T follicular helper cell (primary cell): ENCODE data around the gene RET.
A peak's percentile ranks its signal among the peaks of the same experiment; 100 is the strongest.
"Not testable (repeated sequence)": the region's sequence is repeated elsewhere in the genome, so short reads cannot be mapped to it uniquely, and the experiment has no call there.

Experiments used
- DNase-seq: peaks from one replicate; pipeline ENCODE4 v3.0.0-alpha.2; 2020; ENCODE audit warnings: low read depth

Gene RET

DNA sequence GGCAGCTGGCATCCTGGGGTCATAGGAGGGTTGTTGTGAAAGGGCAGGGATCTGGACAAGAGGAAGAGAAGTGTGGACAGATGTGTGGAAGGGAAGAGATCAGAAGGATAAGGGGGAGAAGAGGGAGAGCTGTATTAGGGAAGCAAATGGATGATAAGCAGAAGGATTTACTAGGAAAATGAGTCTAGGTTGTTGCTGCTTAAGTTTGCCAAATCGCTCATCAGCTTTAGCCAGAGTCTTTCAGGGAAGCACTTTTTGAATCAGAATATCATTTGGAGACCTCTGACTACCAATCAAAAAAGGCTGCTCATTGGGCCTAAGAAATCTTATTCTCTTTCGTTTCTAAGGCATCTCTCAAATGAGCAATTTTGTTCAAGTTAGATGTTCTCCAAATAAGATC is 58.8 kb downstream of the RET start:
- no peak for DNase-seq

DNA sequence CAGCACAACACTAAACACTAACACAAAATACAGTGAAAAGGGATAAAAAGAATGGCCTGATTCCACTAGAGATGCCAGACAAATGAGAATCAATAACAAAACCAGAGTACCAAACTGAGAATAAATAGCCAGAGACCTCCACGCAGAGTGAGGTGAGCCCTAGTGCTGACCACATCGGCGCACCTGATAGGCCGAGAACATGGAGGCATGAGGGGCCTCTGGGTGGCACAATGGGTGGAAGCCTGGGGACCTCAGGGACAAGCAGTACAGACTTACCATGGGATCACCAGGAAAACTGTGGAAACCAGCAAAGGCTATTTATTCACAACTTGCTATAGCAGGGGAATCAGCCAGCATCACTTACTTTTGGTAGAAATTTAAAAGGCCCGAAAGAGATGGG is 59.6 kb downstream of the RET start:
- DNase-seq = no peak

GRCh38 chr10:43136995-43137716 is 60.3 kb downstream of the RET start:
- DNase-seq = no peak

DNA sequence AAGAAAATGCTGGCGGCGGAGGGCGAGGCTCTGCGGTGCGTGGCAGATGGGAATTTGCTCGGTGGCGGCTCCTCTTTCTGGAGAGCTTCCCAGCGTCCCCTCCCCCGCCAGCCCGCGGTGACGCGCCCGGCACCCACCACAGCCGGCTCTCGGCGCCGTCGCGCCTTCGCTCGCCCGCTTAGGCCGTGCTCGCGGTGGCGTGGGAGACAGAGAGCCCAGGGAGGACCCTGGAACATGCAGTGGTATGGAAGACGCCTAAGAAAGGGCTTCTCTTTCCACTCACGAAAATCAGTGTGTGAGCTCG is 60.8 kb downstream of the RET start:
- no peak for DNase-seq

GRCh38 chr10:43138021-43138756 is 61.3 kb downstream of the RET start, which contains the start of gene CSGALNACT2:
Gene CSGALNACT2 (plus strand): TSS chr10:43138445. CDS start chr10:43155150, 16,705 bp downstream.
- peak; percentile 78 for DNase-seq

- DNase-seq = peak; percentile 54
These were observed 61.9 kb downstream of the RET start for GRCh38 chr10:43138757-43139241.

GRCh38 chr10:43141421-43141820 is 64.6 kb downstream of the RET start:
- no peak for DNase-seq

DNA sequence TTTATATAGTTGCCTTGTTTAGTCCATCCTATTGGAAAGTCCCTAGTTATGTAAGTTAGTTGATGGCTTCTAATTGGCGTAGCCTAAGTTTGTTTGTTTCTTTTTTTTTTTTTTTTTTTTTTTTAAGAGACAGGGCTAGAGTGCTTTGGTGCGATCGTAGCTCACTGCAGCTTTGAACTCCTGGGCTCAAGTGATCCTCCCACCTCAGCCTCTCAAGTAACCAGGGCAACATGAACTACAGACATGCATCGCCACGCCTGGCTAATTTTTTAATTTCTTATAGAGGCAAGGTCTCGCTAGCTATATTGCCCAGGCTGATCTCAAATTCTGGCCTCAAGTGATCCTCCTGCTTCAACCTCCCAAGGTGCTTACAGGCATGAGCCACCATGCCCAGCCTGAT is 68.4 kb downstream of the RET start:
- DNase-seq = no peak

- DNase-seq = not testable (repeated sequence)
These were observed 69.1 kb downstream of the RET start for GRCh38 chr10:43145936-43146335.

GRCh38 chr10:43151371-43151770 is 74.5 kb downstream of the RET start:
- no peak for DNase-seq

GRCh38 chr10:43153901-43154300 is 77.0 kb downstream of the RET start:
- DNase-seq = no peak

- DNase-seq = no peak
These were observed 78.4 kb downstream of the RET start for GRCh38 chr10:43155221-43155620.

DNA sequence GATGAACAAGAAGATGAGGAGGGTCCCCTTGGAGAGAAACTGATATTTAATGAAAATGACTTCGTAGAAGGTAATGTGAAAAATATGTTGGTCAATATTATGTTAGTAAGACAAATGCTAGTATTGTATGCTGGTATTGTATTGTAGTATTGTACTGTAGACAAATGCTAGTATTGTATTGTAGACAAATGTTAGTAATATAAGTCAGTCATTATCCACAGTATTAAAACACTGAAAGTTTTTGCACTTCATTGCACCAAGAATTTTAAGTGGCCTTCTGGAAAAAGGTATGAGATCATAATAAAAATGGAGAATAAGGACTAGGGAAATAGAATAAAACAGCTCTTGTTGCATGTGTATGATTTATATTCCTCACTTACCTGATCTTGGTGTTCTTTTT is 78.9 kb downstream of the RET start:
- no peak for DNase-seq

GRCh38 chr10:43156590-43157341 is 79.9 kb downstream of the RET start:
- DNase-seq = no peak

GRCh38 chr10:43158636-43159035 is 81.8 kb downstream of the RET start:
- no peak for DNase-seq

- no peak for DNase-seq
These were observed 83.4 kb downstream of the RET start for GRCh38 chr10:43160046-43160920.

DNA sequence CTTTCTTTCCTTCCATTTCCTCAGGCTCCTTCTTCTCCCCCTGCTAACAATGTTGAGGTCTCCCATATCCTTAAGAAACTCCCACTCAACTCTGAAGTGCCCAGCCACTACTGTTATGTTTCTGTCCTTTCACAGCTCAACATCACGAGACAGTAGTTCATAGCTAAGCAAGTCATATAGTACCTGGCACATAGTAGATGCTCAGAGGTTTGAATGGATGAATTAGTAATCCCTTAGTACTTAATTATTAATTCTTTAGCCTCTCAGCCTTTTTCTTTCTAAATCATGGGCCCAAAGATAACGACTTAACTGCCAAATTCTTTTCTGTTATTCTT is 84.0 kb downstream of the RET start:
- DNase-seq = no peak

GRCh38 chr10:43162604-43163003 is 85.7 kb downstream of the RET start:
- DNase-seq = no peak

- DNase-seq = no peak
These were observed 89.5 kb downstream of the RET start for GRCh38 chr10:43166207-43166879.

DNA sequence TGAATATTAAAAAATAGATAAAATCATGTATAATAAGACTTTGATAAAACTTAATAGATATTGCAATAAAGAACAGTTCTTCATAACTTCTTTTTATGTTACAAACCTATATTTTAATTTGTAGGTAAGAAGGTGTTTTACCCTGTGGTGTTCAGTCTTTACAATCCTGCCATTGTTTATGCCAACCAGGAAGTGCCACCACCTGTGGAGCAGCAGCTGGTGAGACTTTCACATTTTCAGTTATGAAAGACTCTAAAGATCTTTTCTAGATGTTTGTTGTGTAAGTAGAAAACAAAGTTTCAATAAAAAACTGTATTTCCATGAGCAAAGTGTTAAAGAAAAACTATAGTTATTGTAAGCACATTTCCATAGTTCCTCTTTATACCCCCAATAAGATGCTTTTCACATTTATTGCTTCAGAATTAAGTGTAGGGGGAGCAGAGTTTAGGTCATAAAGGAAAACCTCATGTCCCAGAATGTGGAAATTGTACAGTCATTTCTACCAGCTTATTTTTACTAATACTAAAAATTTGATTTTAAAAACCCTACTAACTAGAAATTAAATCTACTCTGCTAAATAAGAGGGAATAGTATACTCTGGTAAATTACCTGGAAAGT is 90.1 kb downstream of the RET start:
- DNase-seq = no peak

DNA sequence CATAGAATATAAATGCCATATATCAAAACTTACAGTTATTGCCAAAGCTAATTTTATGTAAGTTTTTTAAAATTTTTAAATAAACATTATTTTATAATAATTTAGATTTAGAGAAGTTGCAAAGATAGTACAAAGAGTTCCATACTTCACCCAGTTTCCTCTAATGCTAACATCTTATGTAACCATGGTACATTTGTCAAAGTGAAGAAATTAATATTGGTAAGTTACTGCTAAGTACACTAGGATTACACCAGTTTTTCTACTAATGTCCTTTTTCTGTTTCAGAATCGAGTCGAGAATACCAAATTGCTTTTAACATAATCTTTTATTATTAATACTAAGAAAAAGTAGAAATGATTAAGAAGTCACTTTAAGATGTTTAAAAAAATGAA is 90.6 kb downstream of the RET start:
- DNase-seq = no peak
